Left ventricle myocardium inferior (tissue), 1 donor: ENCODE data around the gene SRSF12. TPM values are rescaled to one million over a fixed set of nuclear protein-coding genes. Genes with fewer than 3 reads are reported as not detected.
A peak's percentile ranks its signal among the peaks of the same experiment; 100 is the strongest.

Experiments used
- DNase-seq: peaks from one replicate; pipeline ENCODE4 v3.0.0-alpha.2; 2020
- H3K27ac ChIP-seq: fragments of 200-600 bp; replicated peaks from 2 replicates; pipeline ENCODE4 v1.8.0; 2021
- H3K27me3 ChIP-seq: fragments of 200-600 bp; 2 replicates; pipeline ENCODE4 v1.8.0; 2021; ENCODE audit warnings: low read depth
- H3K36me3 ChIP-seq: fragments of 200-600 bp; 2 replicates; pipeline ENCODE4 v1.8.0; 2021
- H3K4me1 ChIP-seq: fragments of 200-600 bp; 2 replicates; pipeline ENCODE4 v1.8.0; 2021
- H3K4me3 ChIP-seq: fragments of 200-600 bp; 2 replicates; pipeline ENCODE4 v1.8.0; 2021; ENCODE audit warnings: mild to moderate bottlenecking, moderate library complexity
- H3K9me3 ChIP-seq: fragments of 200-600 bp; replicated peaks from 2 replicates; pipeline ENCODE4 v1.8.0; 2021
- CTCF ChIP-seq: fragments of 200-600 bp; IDR thresholded peaks from 2 replicates; pipeline ENCODE4 v1.8.0; 2021; ENCODE audit warnings: antibody characterized with exemption, mild to moderate bottlenecking, borderline replicate concordance
- intact Hi-C: fragments of 100-400 bp; cut with micrococcal nuclease; formaldehyde crosslinking; loops from one replicate; pipeline ENCODE4 v1.11.0; 2022
- long read RNA-seq: library from polyadenylated mRNA; unstranded; transcript quantifications from one replicate; pipeline ENCODE4 v2.0.0, GENCODE V29; 2021
- total RNA-seq: library from RNA; stranded (reverse); fragmentation: NEBNext Ultra II Directional; extraction: Animal tissue kit (Norgen Biotek cat#: 25700); gene quantifications from one replicate; pipeline ENCODE4 v1.2.1, GENCODE V29; 2021
- donor health status: DM: no; HTN: yes; CAD: no; lungs with severe emphysema.

SRSF12 gene
- not detected for total RNA-seq
- long read RNA-seq: 0 reads

GRCh38 chr6:89117211-89118108 is at the start of gene SRSF12:
Gene SRSF12, minus strand, starts transcription at chr6:89118071. Its CDS starts 184 bp downstream, at chr6:89117887.
- intact Hi-C loops: no loop called here
- no peak within 1 kb of the TSS for H3K27ac ChIP-seq
- no peak for TF ChIP-seq CTCF
- peak within 1 kb of the TSS; percentile 78 for H3K4me3 ChIP-seq
- H3K4me1 ChIP-seq: peaks cover 12% of the 10 kb centered on the region
- H3K36me3 ChIP-seq: no peaks in the 10 kb centered on the region
- no peaks in the 10 kb centered on the region for H3K9me3 ChIP-seq
- H3K27me3 ChIP-seq: no peaks in the 10 kb centered on the region
- DNase-seq: peak; percentile 30

- Histone ChIP-seq H3K27me3 (no peaks in the 10 kb centered on the region), H3K4me3 (peak overlapping the region; percentile 2), H3K36me3 (peaks cover 37% of the 10 kb centered on the region), H3K4me1 (peaks cover 14% of the 10 kb centered on the region), H3K27ac (peak overlapping the region; percentile 82), H3K9me3 (no peaks in the 10 kb centered on the region)
- TF ChIP-seq CTCF: no peak
- intact Hi-C loops: no loop called here
- DNase-seq: no peak
Measured at GRCh38 chr6:89162047-89162371, 44.1 kb upstream of the SRSF12 start.

DNA sequence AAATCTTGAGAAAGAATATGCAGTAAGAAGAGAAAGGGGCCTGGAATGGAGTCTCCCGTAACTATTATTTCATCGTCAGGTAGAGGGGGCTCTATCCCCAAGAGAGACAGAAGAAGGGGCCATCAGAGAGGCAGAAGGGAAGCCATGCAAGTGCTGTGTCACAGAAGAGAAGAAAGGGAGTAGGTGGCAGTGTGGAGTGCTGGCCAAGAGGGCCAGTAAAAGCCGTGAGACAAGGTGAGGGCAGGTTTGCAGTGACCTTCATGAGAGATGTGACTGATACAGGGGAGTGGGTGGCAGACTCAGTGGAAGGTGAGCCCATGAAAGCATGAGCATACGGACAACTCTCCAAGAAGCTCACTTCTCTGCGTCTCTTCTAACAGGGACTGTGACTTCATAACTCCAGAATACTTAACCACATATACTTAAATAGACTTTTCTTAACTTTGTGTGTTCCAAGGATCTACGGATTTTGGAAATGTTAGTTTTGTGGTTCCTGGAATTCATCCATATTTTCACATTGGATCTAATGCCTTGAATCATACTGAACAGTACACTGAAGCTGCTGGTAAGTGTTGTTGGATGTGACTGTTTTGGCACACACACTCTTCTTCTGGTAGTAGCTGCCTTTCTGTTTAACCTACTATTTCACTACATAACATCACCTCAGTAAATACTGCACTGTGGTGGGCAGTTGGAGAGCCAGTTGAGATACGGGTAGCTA is 43.6 kb upstream of the SRSF12 start:
- no peaks in the 10 kb centered on the region for H3K27me3 ChIP-seq
- H3K27ac ChIP-seq: peak overlapping the region; percentile 82
- intact Hi-C loops: no loop called here
- peaks cover 14% of the 10 kb centered on the region for H3K4me1 ChIP-seq
- DNase-seq: no peak
- H3K36me3 ChIP-seq: peaks cover 39% of the 10 kb centered on the region
- H3K4me3 ChIP-seq: peak overlapping the region; percentile 2
- TF ChIP-seq CTCF: no peak
- no peaks in the 10 kb centered on the region for H3K9me3 ChIP-seq

- no peak for TF ChIP-seq CTCF
- peak overlapping the region; percentile 82 for H3K27ac ChIP-seq
- no peaks in the 10 kb centered on the region for H3K27me3 ChIP-seq
- H3K4me3 ChIP-seq: no peak overlapping the region
- DNase-seq: no peak
- no peaks in the 10 kb centered on the region for H3K9me3 ChIP-seq
- intact Hi-C loops: no loop called here
- H3K4me1 ChIP-seq: peaks cover 14% of the 10 kb centered on the region
- peaks cover 37% of the 10 kb centered on the region for H3K36me3 ChIP-seq
Measured at GRCh38 chr6:89160331-89161092, 42.6 kb upstream of the SRSF12 start.

GRCh38 chr6:89154131-89154530 is 36.3 kb upstream of the SRSF12 start:
- no peaks in the 10 kb centered on the region for H3K9me3 ChIP-seq
- no peak overlapping the region for H3K4me3 ChIP-seq
- H3K27me3 ChIP-seq: no peaks in the 10 kb centered on the region
- intact Hi-C loops: no loop called here
- no peak for TF ChIP-seq CTCF
- H3K27ac ChIP-seq: no peak overlapping the region
- H3K36me3 ChIP-seq: peaks cover 32% of the 10 kb centered on the region
- H3K4me1 ChIP-seq: peaks cover 5% of the 10 kb centered on the region
- no peak for DNase-seq
